Large intestine (tissue), 3 donors: Measurements from ENCODE around the gene RPL9. TPM values are rescaled to one million over a fixed set of nuclear protein-coding genes. Genes with fewer than 3 reads are reported as not detected.
"Not testable (repeated sequence)": the region's sequence is repeated elsewhere in the genome, so short reads cannot be mapped to it uniquely, and the experiment has no call there.

ENCODE experiments used
- DNase-seq, 2 donors: peaks; one replicate each; pipeline versions ENCODE4 v3.0.0 to v3.0.0-alpha.2; 2013
- H3K27ac ChIP-seq: one replicate; pipeline ENCODE4 v1.5.1; 2013; ENCODE audit warnings: low read length
- H3K27me3 ChIP-seq: 2 replicates; pipeline ENCODE4 v1.6.1; 2013; ENCODE audit warnings: low read length; ENCODE audit not compliant: control insufficient read depth, insufficient read depth
- H3K36me3 ChIP-seq: 2 replicates; pipeline ENCODE4 v1.6.1; 2013; ENCODE audit warnings: low read length; ENCODE audit not compliant: control insufficient read depth, insufficient read depth
- H3K4me1 ChIP-seq: one replicate; pipeline ENCODE4 v1.6.1; 2013; ENCODE audit warnings: low read length; ENCODE audit not compliant: control insufficient read depth, insufficient read depth
- H3K4me3 ChIP-seq: one replicate; pipeline ENCODE4 v1.5.1; 2013; ENCODE audit warnings: low read length
- H3K9me3 ChIP-seq: one replicate; pipeline ENCODE4 v1.6.1; 2013; ENCODE audit warnings: mild to moderate bottlenecking, low read depth, low read length, moderate library complexity; ENCODE audit not compliant: control insufficient read depth
- WGBS: methylation state at CpG from one replicate; pipeline ENCODE4 v1.1.5; 2013; ENCODE audit warnings: low lambda C conversion rate; ENCODE audit not compliant: insufficient coverage; 5-methylcytosine and 5-hydroxymethylcytosine counted together
- polyA plus RNA-seq: library from polyadenylated mRNA; unstranded; fragments of 120-200 nt; gene quantifications from one replicate; pipeline ENCODE4 v1.2.1, GENCODE V29; 2013

The RPL9 gene
- polyA plus RNA-seq, 1 donor = 1,880 TPM

GRCh38 chr4:39427520-39428114 lies 31.1 kb downstream of the RPL9 start:
- Histone ChIP-seq H3K4me3 (no peak overlapping the region), H3K36me3 (no peaks in the 10 kb centered on the region), H3K9me3 (no peaks in the 10 kb centered on the region), H3K27ac (no peak overlapping the region), H3K4me1 (peaks cover 9% of the 10 kb centered on the region), H3K27me3 (no peaks in the 10 kb centered on the region)
- 20% methylated on average over 1 of the region's 10 CpGs for WGBS
- DNase-seq = no peak

DNA sequence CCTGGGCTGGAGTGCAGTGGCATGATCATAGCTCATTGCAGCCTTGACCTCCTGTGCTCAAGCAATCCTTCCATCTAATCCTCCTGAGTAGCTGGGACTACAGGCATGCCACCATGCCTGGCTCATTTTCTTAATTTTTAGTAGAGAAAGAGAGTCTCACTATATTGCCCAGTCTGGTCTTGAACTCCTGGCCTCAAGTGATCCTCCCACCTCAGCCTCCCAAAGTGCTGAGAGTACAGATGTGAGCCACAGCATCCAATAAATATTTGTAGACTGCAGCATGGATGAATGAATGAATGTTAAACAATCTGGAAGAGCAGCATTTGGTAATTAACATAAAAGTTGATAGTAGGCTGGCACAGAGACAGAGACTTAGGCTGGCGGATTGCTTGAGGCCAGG lies 32.0 kb downstream of the RPL9 start:
- Histone ChIP-seq H3K27ac (no peak overlapping the region), H3K27me3 (no peaks in the 10 kb centered on the region), H3K4me3 (no peak overlapping the region), H3K36me3 (no peaks in the 10 kb centered on the region), H3K9me3 (no peaks in the 10 kb centered on the region), H3K4me1 (peaks cover 9% of the 10 kb centered on the region)
- DNase-seq = no peak
- WGBS = no CpG with 5 or more reads among the region's 1 CpG

DNA sequence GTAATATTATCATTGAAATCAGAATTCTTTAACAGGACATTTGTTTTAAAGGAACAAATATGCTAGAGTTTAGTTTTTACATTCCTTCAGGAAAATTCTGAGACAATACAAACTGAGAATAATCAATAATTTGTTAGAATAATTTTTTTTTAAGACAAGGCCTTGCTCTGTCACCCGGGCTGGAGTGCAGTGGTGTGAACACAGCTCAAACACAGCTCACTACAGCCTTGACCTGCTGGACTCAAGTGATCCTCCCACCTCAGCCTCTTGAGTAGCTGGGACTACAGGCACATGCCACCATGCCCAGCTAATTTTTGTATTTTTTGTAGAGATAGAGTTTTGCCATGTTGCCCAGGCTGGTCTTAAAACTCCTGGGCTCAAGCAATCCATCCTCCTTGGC lies 33.4 kb downstream of the RPL9 start:
- H3K9me3 ChIP-seq, H3K36me3 ChIP-seq, H3K4me1 ChIP-seq, H3K27me3 ChIP-seq, DNase-seq, H3K27ac ChIP-seq, H3K4me3 ChIP-seq: not testable (repeated sequence)
- no CpG with 5 or more reads among the region's 1 CpG for WGBS

GRCh38 chr4:39422247-39422646 lies 36.5 kb downstream of the RPL9 start:
- Histone ChIP-seq H3K9me3 (no peaks in the 10 kb centered on the region), H3K36me3 (no peaks in the 10 kb centered on the region), H3K4me1 (no peaks in the 10 kb centered on the region), H3K27ac (no peak overlapping the region), H3K4me3 (no peak overlapping the region), H3K27me3 (no peaks in the 10 kb centered on the region)
- DNase-seq = no peak
- 100% methylated on average over 2 of the region's 3 CpGs for WGBS

DNA sequence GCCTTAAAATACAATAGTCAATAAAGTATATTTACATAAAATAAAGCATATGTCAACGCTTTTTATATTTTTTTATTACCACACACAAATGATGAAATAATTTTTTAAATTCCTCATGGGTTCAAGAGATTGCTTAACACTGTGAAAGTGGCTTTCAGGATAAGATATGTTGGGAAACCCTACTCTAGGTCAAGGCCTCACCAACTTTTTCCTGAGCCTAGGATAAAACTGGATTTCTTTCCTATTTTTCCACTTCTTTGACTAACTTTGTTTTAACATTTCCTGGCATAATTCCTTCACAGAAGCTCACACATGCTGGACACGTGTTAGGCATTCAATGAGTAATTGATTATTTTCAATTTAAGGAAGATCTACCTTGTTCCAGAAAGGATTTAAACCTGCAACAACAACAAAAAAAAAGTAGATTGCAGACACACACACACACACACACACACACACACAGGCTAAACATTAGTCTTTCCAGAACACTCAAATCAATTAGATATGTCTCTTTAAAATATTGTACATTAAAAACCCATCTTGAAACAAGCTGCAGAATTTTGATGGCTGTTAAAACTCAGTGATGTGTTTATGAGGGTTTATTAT lies 42.9 kb downstream of the RPL9 start:
- Histone ChIP-seq H3K27ac (no peak overlapping the region), H3K27me3 (no peaks in the 10 kb centered on the region), H3K4me1 (no peaks in the 10 kb centered on the region), H3K36me3 (no peaks in the 10 kb centered on the region), H3K4me3 (no peak overlapping the region), H3K9me3 (no peaks in the 10 kb centered on the region)
- no peak for DNase-seq
- WGBS = 100% methylated on average over 1 of the region's 2 CpGs

DNA sequence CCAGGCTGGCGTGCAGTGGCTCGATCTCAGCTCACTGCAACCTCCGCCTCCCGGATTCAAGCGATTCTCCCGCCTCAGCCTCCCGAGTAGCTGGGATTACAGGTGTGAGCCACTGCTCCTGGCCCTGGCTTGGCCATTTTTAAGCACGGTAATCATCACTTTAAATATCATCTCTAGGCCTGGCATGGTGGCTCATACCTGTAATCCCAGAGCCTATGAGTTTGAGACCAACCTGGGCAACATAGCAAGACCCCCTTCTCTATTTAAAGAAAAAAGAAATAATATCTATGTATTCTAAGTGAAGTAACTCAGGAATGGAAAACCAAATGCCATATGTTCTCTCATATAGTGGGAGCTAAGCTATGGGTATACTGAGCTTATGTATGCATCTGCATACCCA lies 47.2 kb downstream of the RPL9 start:
- H3K36me3 ChIP-seq, DNase-seq, H3K4me3 ChIP-seq: not testable (repeated sequence)

GRCh38 chr4:39410415-39410814 lies 48.3 kb downstream of the RPL9 start:
- 71% methylated on average over 1 of the region's 5 CpGs for WGBS
- H3K27ac ChIP-seq = no peak overlapping the region

More for the DNA sequence above, 47.2 kb downstream of the RPL9 start:
- H3K27ac ChIP-seq, H3K27me3 ChIP-seq, H3K4me1 ChIP-seq, H3K9me3 ChIP-seq: not testable (repeated sequence)
- no CpG with 5 or more reads among the region's 8 CpGs for WGBS

DNA sequence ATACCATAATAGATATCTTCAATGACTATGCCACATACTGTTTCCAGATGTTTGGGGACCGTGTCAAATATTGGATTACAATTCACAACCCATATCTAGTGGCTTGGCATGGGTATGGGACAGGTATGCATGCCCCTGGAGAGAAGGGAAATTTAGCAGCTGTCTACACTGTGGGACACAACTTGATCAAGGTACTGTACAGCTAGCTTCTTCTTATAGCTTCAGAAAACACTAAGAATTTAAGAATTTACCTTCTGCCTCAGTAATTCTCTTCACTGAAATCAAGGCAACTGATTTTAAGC lies 51.2 kb downstream of the RPL9 start:
- Histone ChIP-seq H3K27ac (no peak overlapping the region), H3K27me3 (no peaks in the 10 kb centered on the region), H3K36me3 (no peaks in the 10 kb centered on the region), H3K4me1 (no peaks in the 10 kb centered on the region), H3K4me3 (no peak overlapping the region), H3K9me3 (no peaks in the 10 kb centered on the region)
- no CpG with 5 or more reads among the region's 1 CpG for WGBS
- no peak for DNase-seq

More at GRCh38 chr4:39410415-39410814, 48.3 kb downstream of the RPL9 start:
- Histone ChIP-seq H3K9me3 (no peaks in the 10 kb centered on the region), H3K27me3 (no peaks in the 10 kb centered on the region), H3K4me3 (no peak overlapping the region), H3K4me1 (no peaks in the 10 kb centered on the region), H3K36me3 (no peaks in the 10 kb centered on the region)
- no peak for DNase-seq

- DNase-seq = peak; percentile 71 to 90
- no peaks in the 10 kb centered on the region for H3K27me3 ChIP-seq
- H3K27ac ChIP-seq = no peak within 1 kb of the TSS
- H3K9me3 ChIP-seq = no peaks in the 10 kb centered on the region
- no peaks in the 10 kb centered on the region for H3K4me1 ChIP-seq
- no peaks in the 10 kb centered on the region for H3K36me3 ChIP-seq
- no peak within 1 kb of the TSS for H3K4me3 ChIP-seq
- WGBS = 10% methylated on average over 4 of the region's 12 CpGs
Observed at GRCh38 chr4:39406763-39407583, 51.7 kb downstream of the RPL9 start, which contains the start of gene KLB. Gene KLB (plus strand): TSS chr4:39406930. CDS start chr4:39406950, 20 bp downstream.
